ENCODE data around the gene ODAD2. TPM values are rescaled to one million over a fixed set of nuclear protein-coding genes. Genes with fewer than 3 reads are reported as not detected.
A peak's percentile ranks its signal among the peaks of the same experiment; 100 is the strongest.

Gene ODAD2
- total RNA-seq, 1 experiment from 2014 or later, result 4.1 TPM

GRCh38 chr10:27949528-27950241, 49.2 kb downstream of the ODAD2 start:
- POLR2A ChIA-PET, result no interaction called here
- TF ChIP-seq ZNF317 (CRISPR knock-in tag; IDR thresholded peaks at IDR 0.05; ENCODE audit: borderline replicate concordance, low read depth) (no peak), ATF3 (CRISPR knock-in tag; conservative IDR thresholded peaks at IDR 0.05) (no peak), ZBTB43 (CRISPR knock-in tag; IDR thresholded peaks at IDR 0.05) (no peak), NR2C2 (CRISPR knock-in tag; IDR thresholded peaks at IDR 0.05) (no peak), ZNF512 (CRISPR knock-in tag; IDR thresholded peaks at IDR 0.05; ENCODE audit: borderline replicate concordance) (no peak), SMAD3 (CRISPR knock-in tag; IDR thresholded peaks at IDR 0.05; ENCODE audit: borderline replicate concordance) (no peak), NFE2L1 (CRISPR knock-in tag; IDR thresholded peaks at IDR 0.05) (no peak), JUN (CRISPR knock-in tag; IDR thresholded peaks at IDR 0.05) (no peak), FOXK1 (CRISPR knock-in tag; IDR thresholded peaks at IDR 0.05) (no peak)
- TF ChIP-seq, protein P1, sequence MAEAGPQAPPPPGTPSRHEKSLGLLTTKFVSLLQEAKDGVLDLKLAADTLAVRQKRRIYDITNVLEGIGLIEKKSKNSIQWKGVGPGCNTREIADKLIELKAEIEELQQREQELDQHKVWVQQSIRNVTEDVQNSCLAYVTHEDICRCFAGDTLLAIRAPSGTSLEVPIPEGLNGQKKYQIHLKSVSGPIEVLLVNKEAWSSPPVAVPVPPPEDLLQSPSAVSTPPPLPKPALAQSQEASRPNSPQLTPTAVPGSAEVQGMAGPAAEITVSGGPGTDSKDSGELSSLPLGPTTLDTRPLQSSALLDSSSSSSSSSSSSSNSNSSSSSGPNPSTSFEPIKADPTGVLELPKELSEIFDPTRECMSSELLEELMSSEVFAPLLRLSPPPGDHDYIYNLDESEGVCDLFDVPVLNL (CRISPR knock-in tag; IDR thresholded peaks at IDR 0.05; ENCODE audit: borderline replicate concordance, low read depth), result no peak
- H3K4me1 Mint-ChIP-seq, result peaks cover 9% of the 10 kb centered on the region
- no peak overlapping the region for H3K27ac Mint-ChIP-seq
- DNase-seq (ENCODE audit: low spot score) (no peak), ATAC-seq (peak; percentile 38)
- H3K9me3 Mint-ChIP-seq, result no peaks in the 10 kb centered on the region
- no peaks in the 10 kb centered on the region for H3K36me3 Mint-ChIP-seq
- CTCF ChIA-PET, result no interaction called here
- no peaks in the 10 kb centered on the region for H3K27me3 Mint-ChIP-seq (ENCODE audit: low read depth)
- no peak overlapping the region for H3K4me3 Mint-ChIP-seq

- H3K9me3 Mint-ChIP-seq, result no peaks in the 10 kb centered on the region
- H3K4me3 Mint-ChIP-seq, result no peak overlapping the region
- no peak overlapping the region for H3K27ac Mint-ChIP-seq
- H3K36me3 Mint-ChIP-seq, result no peaks in the 10 kb centered on the region
- POLR2A ChIA-PET, result no interaction called here
- H3K4me1 Mint-ChIP-seq, result peaks cover 9% of the 10 kb centered on the region
- H3K27me3 Mint-ChIP-seq (ENCODE audit: low read depth), result no peaks in the 10 kb centered on the region
- CTCF ChIA-PET, result no interaction called here
- DNase-seq (ENCODE audit: low spot score) (no peak), ATAC-seq (no peak)
- no peak for TF ChIP-seq NFATC4 (CRISPR knock-in tag; IDR thresholded peaks at IDR 0.05)
- TF ChIP-seq ZBTB43 (CRISPR knock-in tag; IDR thresholded peaks at IDR 0.05), result no peak
- TF ChIP-seq TEAD4 (CRISPR knock-in tag; IDR thresholded peaks at IDR 0.05), result no peak
- TF ChIP-seq IRF1 (CRISPR knock-in tag; IDR thresholded peaks at IDR 0.05), result no peak
- TF ChIP-seq, protein P2, sequence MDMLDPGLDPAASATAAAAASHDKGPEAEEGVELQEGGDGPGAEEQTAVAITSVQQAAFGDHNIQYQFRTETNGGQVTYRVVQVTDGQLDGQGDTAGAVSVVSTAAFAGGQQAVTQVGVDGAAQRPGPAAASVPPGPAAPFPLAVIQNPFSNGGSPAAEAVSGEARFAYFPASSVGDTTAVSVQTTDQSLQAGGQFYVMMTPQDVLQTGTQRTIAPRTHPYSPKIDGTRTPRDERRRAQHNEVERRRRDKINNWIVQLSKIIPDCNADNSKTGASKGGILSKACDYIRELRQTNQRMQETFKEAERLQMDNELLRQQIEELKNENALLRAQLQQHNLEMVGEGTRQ (CRISPR knock-in tag; IDR thresholded peaks at IDR 0.05), result no peak
- no peak for TF ChIP-seq ZNF121 (CRISPR knock-in tag; IDR thresholded peaks at IDR 0.05)
- TF ChIP-seq ZNF138 (CRISPR knock-in tag; conservative IDR thresholded peaks at IDR 0.05), result no peak
- TF ChIP-seq USF1 (CRISPR knock-in tag; IDR thresholded peaks at IDR 0.05), result no peak
- TF ChIP-seq MYBL2 (CRISPR knock-in tag; IDR thresholded peaks at IDR 0.05), result no peak
- TF ChIP-seq ZSCAN18 (CRISPR knock-in tag; IDR thresholded peaks at IDR 0.05), result no peak
- TF ChIP-seq, protein P3, sequence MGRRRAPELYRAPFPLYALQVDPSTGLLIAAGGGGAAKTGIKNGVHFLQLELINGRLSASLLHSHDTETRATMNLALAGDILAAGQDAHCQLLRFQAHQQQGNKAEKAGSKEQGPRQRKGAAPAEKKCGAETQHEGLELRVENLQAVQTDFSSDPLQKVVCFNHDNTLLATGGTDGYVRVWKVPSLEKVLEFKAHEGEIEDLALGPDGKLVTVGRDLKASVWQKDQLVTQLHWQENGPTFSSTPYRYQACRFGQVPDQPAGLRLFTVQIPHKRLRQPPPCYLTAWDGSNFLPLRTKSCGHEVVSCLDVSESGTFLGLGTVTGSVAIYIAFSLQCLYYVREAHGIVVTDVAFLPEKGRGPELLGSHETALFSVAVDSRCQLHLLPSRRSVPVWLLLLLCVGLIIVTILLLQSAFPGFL (CRISPR knock-in tag; IDR thresholded peaks at IDR 0.05; ENCODE audit: borderline replicate concordance), result no peak
- no peak for TF ChIP-seq ZNF263 (CRISPR knock-in tag; IDR thresholded peaks at IDR 0.05; ENCODE audit: low read depth)
- no peak for TF ChIP-seq EMX1 (CRISPR knock-in tag; IDR thresholded peaks at IDR 0.05)
Measured at GRCh38 chr10:27948186-27948585, 50.7 kb downstream of the ODAD2 start.

Data from WTC11 (cell line).